HUDEP-2 (cell line): Measurements from ENCODE around the gene VIL1.

Source experiments
- DNase-seq, 76 experiments: peaks; one replicate each; lab custom pipeline; 2025; ENCODE audit not compliant: unreplicated experiment in 76 of 76; lab: John Stamatoyannopoulos, UW

The VIL1 gene

GRCh38 chr2:218394298-218395089, 24.4 kb upstream of the VIL1 start:
- DNase-seq, result peak in 49 of 76 experiments; percentile 9 to 69 (median 37)

- DNase-seq, result peak in 9 of 76 experiments; percentile 1 to 69 (median 48)
Observed at GRCh38 chr2:218395090-218395444, 23.9 kb upstream of the VIL1 start.

GRCh38 chr2:218395456-218395825, 23.5 kb upstream of the VIL1 start:
- peak in 69 of 76 experiments; percentile 12 to 82 (median 54) for DNase-seq

GRCh38 chr2:218395826-218396687, 22.9 kb upstream of the VIL1 start:
- DNase-seq, result peak in 75 of 76 experiments; percentile 73 to 97 (median 94)

- DNase-seq, result peak in 70 of 76 experiments; percentile 11 to 87 (median 60)
Observed at GRCh38 chr2:218396688-218397462, 22.0 kb upstream of the VIL1 start.

GRCh38 chr2:218397463-218397819, 21.5 kb upstream of the VIL1 start:
- DNase-seq, result peak in 3 of 76 experiments; percentile 45 to 66 (median 52)

GRCh38 chr2:218397820-218398436, 21.0 kb upstream of the VIL1 start:
- DNase-seq, result peak in 74 of 76 experiments; percentile 62 to 92 (median 85)

GRCh38 chr2:218398437-218399390, 20.2 kb upstream of the VIL1 start:
- DNase-seq, result peak in 69 of 76 experiments; percentile 12 to 86 (median 68)

GRCh38 chr2:218399391-218400166, 19.3 kb upstream of the VIL1 start, which contains the start of gene CTDSP1:
TSS of gene CTDSP1 (plus strand) at chr2:218399868. CDS start at chr2:218400091, 223 bp downstream.
- peak in 74 of 76 experiments; percentile 26 to 91 (median 83) for DNase-seq

GRCh38 chr2:218400167-218400929, 18.6 kb upstream of the VIL1 start:
- DNase-seq, result peak in 21 of 76 experiments; percentile 1 to 58 (median 37)

- DNase-seq, result peak in 1 of 76 experiments; percentile 25
Observed at GRCh38 chr2:218400930-218401881, 17.7 kb upstream of the VIL1 start.

GRCh38 chr2:218401890-218402289, 17.0 kb upstream of the VIL1 start:
- DNase-seq, result no peak

- DNase-seq, result no peak
Observed at GRCh38 chr2:218402491-218402901, 16.4 kb upstream of the VIL1 start.

- no peak for DNase-seq
Observed at GRCh38 chr2:218402911-218403411, 16.0 kb upstream of the VIL1 start.

- DNase-seq, result no peak
Observed at GRCh38 chr2:218403810-218404209, 15.1 kb upstream of the VIL1 start.

- no peak for DNase-seq
Observed at GRCh38 chr2:218404351-218405085, 14.4 kb upstream of the VIL1 start.
